WTC11 (cell line): ENCODE measurements around the gene HSPA4. TPM values are rescaled to one million over a fixed set of nuclear protein-coding genes. Genes with fewer than 3 reads are reported as not detected.

Experiments used
- ATAC-seq: fragments of 200-7000 bp; cut with Tn5 transposase; 2 replicates; pipeline ENCODE4 v1.10.0; 2021; ENCODE audit warnings: mild to moderate bottlenecking, moderate library complexity
- CTCF ChIA-PET: fragments of 300-600 bp; sonication (Branson Sonifier 250); formaldehyde crosslinking; loops from one replicate; lab custom pipeline; 2021; ENCODE audit warnings: antibody characterized with exemption; lab: Charles Lee
- POLR2A ChIA-PET: fragments of 350-600 bp; sonication (Branson Sonifier 250); formaldehyde crosslinking; loops from one replicate; lab custom pipeline; 2021; ENCODE audit warnings: antibody characterized with exemption; lab: Charles Lee
- DNase-seq: peaks from one replicate; pipeline ENCODE4 v3.0.0; 2021; ENCODE audit warnings: low spot score
- H3K27ac Mint-ChIP-seq: 2 replicates; pipeline ENCODE4 v1.8.0; 2021; ENCODE audit warnings: mixed read lengths
- H3K27me3 Mint-ChIP-seq: 2 replicates; pipeline ENCODE4 v1.8.0; 2021; ENCODE audit warnings: low read depth, mild to moderate bottlenecking, moderate library complexity, mixed read lengths
- H3K36me3 Mint-ChIP-seq: 2 replicates; pipeline ENCODE4 v1.8.0; 2021; ENCODE audit warnings: mixed read lengths
- H3K4me1 Mint-ChIP-seq: 2 replicates; pipeline ENCODE4 v1.8.0; 2022; ENCODE audit warnings: mixed read lengths
- H3K4me3 Mint-ChIP-seq: 2 replicates; pipeline ENCODE4 v1.8.0; 2021; ENCODE audit warnings: mild to moderate bottlenecking, moderate library complexity, mixed read lengths
- H3K9me3 Mint-ChIP-seq: 2 replicates; pipeline ENCODE4 v1.8.0; 2021; ENCODE audit warnings: mixed read lengths
- CBFB ChIP-seq: sonication (generic); formaldehyde crosslinking; IDR thresholded peaks from 2 replicates; pipeline ENCODE4 v1.8.1; 2022; ENCODE audit warnings: mild to moderate bottlenecking, low read depth, missing genetic modification reagents
- CREB1 ChIP-seq: sonication (generic); formaldehyde crosslinking; IDR thresholded peaks from 2 replicates; pipeline ENCODE4 v1.8.0; 2023; ENCODE audit warnings: mild to moderate bottlenecking, missing genetic modification reagents
- CREM ChIP-seq: sonication (generic); formaldehyde crosslinking; IDR thresholded peaks from 2 replicates; pipeline ENCODE4 v1.8.1; 2022; ENCODE audit warnings: mild to moderate bottlenecking, missing genetic modification reagents, moderate library complexity
- FOXP1 ChIP-seq: sonication (generic); formaldehyde crosslinking; IDR thresholded peaks from 2 replicates; pipeline ENCODE4 v1.8.0; 2022; ENCODE audit warnings: missing genetic modification reagents, mild to moderate bottlenecking, moderate library complexity, borderline replicate concordance
- GABPB1 ChIP-seq: sonication (generic); formaldehyde crosslinking; IDR thresholded peaks from 2 replicates; pipeline ENCODE4 v1.8.1; 2023; ENCODE audit warnings: mild to moderate bottlenecking, missing genetic modification reagents
- JAZF1 ChIP-seq: fragments of 250-450 bp; sonication (Bioruptor Pico); IDR thresholded peaks from 2 replicates; pipeline ENCODE4 v1.9.0; 2021; ENCODE audit warnings: moderate library complexity, mild to moderate bottlenecking, inconsistent platforms
- MXD4 ChIP-seq: fragments of 250-450 bp; sonication (Bioruptor Pico); IDR thresholded peaks from 2 replicates; pipeline ENCODE4 v1.8.0; 2021; ENCODE audit warnings: mild to moderate bottlenecking, moderate library complexity, borderline replicate concordance
- MYBL2 ChIP-seq: sonication (generic); formaldehyde crosslinking; IDR thresholded peaks from 2 replicates; pipeline ENCODE4 v1.8.1; 2023; ENCODE audit warnings: mild to moderate bottlenecking, moderate library complexity, missing genetic modification reagents
- NR1H2 ChIP-seq: sonication (generic); formaldehyde crosslinking; IDR thresholded peaks from 2 replicates; pipeline ENCODE4 v1.9.0; 2021; ENCODE audit warnings: mild to moderate bottlenecking, moderate library complexity, missing genetic modification reagents
- NR2C2 ChIP-seq: sonication (generic); formaldehyde crosslinking; IDR thresholded peaks from 2 replicates; pipeline ENCODE4 v1.8.0; 2022; ENCODE audit warnings: mild to moderate bottlenecking, missing genetic modification reagents
- SMAD3 ChIP-seq: sonication (generic); formaldehyde crosslinking; IDR thresholded peaks from 2 replicates; pipeline ENCODE4 v1.8.0; 2022; ENCODE audit warnings: missing genetic modification reagents, mild to moderate bottlenecking, borderline replicate concordance
- SP1 ChIP-seq: sonication (generic); formaldehyde crosslinking; conservative IDR thresholded peaks from 2 replicates; pipeline ENCODE4 v1.8.1; 2022; ENCODE audit warnings: missing genetic modification reagents
- TCF7 ChIP-seq: sonication (generic); formaldehyde crosslinking; IDR thresholded peaks from 2 replicates; pipeline ENCODE4 v1.8.0; 2022; ENCODE audit warnings: mild to moderate bottlenecking, low read depth, missing genetic modification reagents, moderate library complexity
- TEAD1 ChIP-seq: sonication (generic); formaldehyde crosslinking; IDR thresholded peaks from 2 replicates; pipeline ENCODE4 v1.8.0; 2022; ENCODE audit warnings: mild to moderate bottlenecking, missing genetic modification reagents
- TP53 ChIP-seq: sonication (generic); formaldehyde crosslinking; IDR thresholded peaks from 2 replicates; pipeline ENCODE4 v1.8.1; 2023; ENCODE audit warnings: mild to moderate bottlenecking, missing genetic modification reagents
- ZNF396 ChIP-seq: fragments of 250-450 bp; sonication (Bioruptor Pico); IDR thresholded peaks from 2 replicates; pipeline ENCODE4 v1.8.0; 2021; ENCODE audit warnings: mild to moderate bottlenecking, moderate library complexity, borderline replicate concordance
- ZNF423 ChIP-seq: fragments of 250-450 bp; sonication (Bioruptor Pico); IDR thresholded peaks from 2 replicates; pipeline ENCODE4 v2.1.2; 2022; ENCODE audit warnings: mild to moderate bottlenecking, moderate library complexity
- ZNF671 ChIP-seq: fragments of 250-450 bp; sonication (Bioruptor Pico); IDR thresholded peaks from 2 replicates; pipeline ENCODE4 v1.8.0; 2021; ENCODE audit warnings: mild to moderate bottlenecking
- total RNA-seq: library from RNA; stranded (reverse); gene quantifications from 3 replicates; pipeline ENCODE4 v1.2.3, GENCODE V29; 2021
- TF ChIP-seq, protein P1 (sequence below): fragments of 250-450 bp; sonication (Bioruptor Pico); IDR thresholded peaks from 2 replicates; pipeline ENCODE4 v1.9.0; 2021; ENCODE audit warnings: mild to moderate bottlenecking
- TF ChIP-seq, protein P2 (sequence below): sonication (generic); formaldehyde crosslinking; IDR thresholded peaks from 2 replicates; pipeline ENCODE4 v1.8.1; 2023; ENCODE audit warnings: mild to moderate bottlenecking, missing genetic modification reagents, moderate library complexity
- TF ChIP-seq, protein P3 (sequence below): sonication (generic); formaldehyde crosslinking; IDR thresholded peaks from 2 replicates; pipeline ENCODE4 v1.8.1; 2023; ENCODE audit warnings: mild to moderate bottlenecking, missing genetic modification reagents, moderate library complexity
- TF ChIP-seq, protein P4 (sequence below): sonication (generic); formaldehyde crosslinking; IDR thresholded peaks from 2 replicates; pipeline ENCODE4 v1.8.1; 2023; ENCODE audit warnings: mild to moderate bottlenecking, missing genetic modification reagents
- TF ChIP-seq, protein P5 (sequence below): fragments of 250-450 bp; sonication (Bioruptor Pico); IDR thresholded peaks from 2 replicates; pipeline ENCODE4 v1.8.0; 2021; ENCODE audit warnings: mild to moderate bottlenecking
- TF ChIP-seq, protein P6 (sequence below): sonication (generic); formaldehyde crosslinking; IDR thresholded peaks from 2 replicates; pipeline ENCODE4 v1.8.1; 2023; ENCODE audit warnings: mild to moderate bottlenecking, missing genetic modification reagents

Gene HSPA4
- total RNA-seq, 1 experiment from 2014 or later, result 363 TPM

DNA sequence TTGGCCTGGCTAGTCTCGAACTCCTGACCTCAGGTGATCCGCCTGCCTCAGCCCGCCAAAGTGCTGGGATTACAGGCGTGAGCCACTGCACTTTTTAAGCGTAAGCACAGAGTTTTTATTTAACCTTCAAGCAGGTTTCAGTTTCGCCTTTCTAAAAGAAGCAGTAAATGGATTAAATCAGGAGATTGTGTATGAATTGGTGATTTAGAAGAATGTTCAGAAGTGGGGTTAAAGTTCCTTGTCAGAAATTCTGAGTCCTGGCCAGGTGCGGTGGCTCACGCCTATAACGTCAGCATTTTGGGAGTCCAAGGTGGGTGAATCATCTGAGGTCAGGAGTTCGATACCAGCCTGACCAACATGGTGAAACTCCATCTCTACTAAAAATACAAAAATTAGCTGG lies 12.2 kb downstream of the HSPA4 start (continued):
- TF ChIP-seq GABPB1 (CRISPR knock-in tag) (no peak), MXD4 (CRISPR knock-in tag) (no peak)

DNA sequence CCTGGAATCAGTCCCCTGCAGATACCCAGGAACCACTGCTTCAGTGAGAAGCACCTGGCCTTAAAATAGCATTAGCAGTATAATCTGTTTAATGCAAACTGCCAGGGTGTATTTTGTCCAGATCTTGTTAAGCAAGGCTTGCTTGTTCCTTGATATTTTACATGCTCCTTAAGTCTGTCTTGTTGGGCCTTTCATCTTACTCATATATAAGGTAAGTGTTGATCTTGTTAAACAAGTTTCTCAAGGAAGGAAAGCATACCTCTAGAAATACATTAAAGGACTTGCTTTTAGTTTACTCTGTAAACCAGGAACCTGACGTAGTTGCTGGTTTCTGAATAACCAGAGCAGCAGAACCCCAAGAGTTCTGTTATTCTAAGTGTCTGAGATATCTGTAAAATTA lies 13.7 kb downstream of the HSPA4 start:
- no peak for TF ChIP-seq CREB1 (CRISPR knock-in tag)
- TF ChIP-seq CBFB (CRISPR knock-in tag), result no peak
- TF ChIP-seq CREM (CRISPR knock-in tag), result no peak
- TF ChIP-seq NR1H2 (CRISPR knock-in tag), result no peak
- no peak for TF ChIP-seq JAZF1
- TF ChIP-seq, protein P1, sequence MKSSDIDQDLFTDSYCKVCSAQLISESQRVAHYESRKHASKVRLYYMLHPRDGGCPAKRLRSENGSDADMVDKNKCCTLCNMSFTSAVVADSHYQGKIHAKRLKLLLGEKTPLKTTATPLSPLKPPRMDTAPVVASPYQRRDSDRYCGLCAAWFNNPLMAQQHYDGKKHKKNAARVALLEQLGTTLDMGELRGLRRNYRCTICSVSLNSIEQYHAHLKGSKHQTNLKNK (CRISPR knock-in tag), result no peak
- DNase-seq (no peak), ATAC-seq (no peak)
- Mint-ChIP-seq H3K4me3 (no peak overlapping the region), H3K9me3 (no peaks in the 10 kb centered on the region), H3K4me1 (peaks cover 24% of the 10 kb centered on the region), H3K27ac (no peak overlapping the region), H3K27me3 (no peaks in the 10 kb centered on the region), H3K36me3 (peaks cover 58% of the 10 kb centered on the region)
- ChIA-PET CTCF (no interaction called here), POLR2A (no interaction called here)

DNA sequence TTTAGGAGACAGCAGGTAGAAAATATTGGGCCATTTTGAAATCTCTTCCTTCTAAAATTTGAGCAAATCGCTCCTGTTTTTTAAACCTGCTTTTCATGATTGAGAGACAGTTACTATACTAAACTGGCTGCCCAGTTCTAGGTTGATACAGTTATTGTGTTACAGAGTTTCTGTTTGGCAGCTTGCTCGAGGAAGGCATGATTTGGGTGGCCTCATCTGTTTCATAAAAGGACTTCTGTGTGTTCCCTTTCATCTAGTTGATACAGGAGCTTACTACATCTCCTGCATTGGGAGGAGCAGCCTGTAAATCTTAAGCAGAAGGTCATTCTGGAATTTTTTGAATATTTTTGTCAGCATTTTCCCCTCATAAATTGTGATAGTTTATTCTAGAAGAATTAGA lies 14.2 kb downstream of the HSPA4 start:
- ChIA-PET POLR2A (no interaction called here), CTCF (no interaction called here)
- Mint-ChIP-seq H3K27ac (peak overlapping the region; percentile 42; the same call in 1 of the 2 replicates), H3K4me1 (peaks cover 26% of the 10 kb centered on the region), H3K27me3 (no peaks in the 10 kb centered on the region), H3K36me3 (peaks cover 64% of the 10 kb centered on the region), H3K4me3 (no peak overlapping the region), H3K9me3 (no peaks in the 10 kb centered on the region)
- TF ChIP-seq SP1 (CRISPR knock-in tag) (no peak), TEAD1 (CRISPR knock-in tag) (no peak), TP53 (CRISPR knock-in tag) (no peak), FOXP1 (CRISPR knock-in tag) (no peak), ZNF423 (CRISPR knock-in tag) (no peak), CREB1 (CRISPR knock-in tag) (no peak), MYBL2 (no peak), ZNF396 (CRISPR knock-in tag) (no peak), JAZF1 (no peak), NR1H2 (CRISPR knock-in tag) (no peak)
- TF ChIP-seq, protein P2, sequence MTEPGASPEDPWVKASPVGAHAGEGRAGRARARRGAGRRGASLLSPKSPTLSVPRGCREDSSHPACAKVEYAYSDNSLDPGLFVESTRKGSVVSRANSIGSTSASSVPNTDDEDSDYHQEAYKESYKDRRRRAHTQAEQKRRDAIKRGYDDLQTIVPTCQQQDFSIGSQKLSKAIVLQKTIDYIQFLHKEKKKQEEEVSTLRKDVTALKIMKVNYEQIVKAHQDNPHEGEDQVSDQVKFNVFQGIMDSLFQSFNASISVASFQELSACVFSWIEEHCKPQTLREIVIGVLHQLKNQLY (CRISPR knock-in tag), result no peak
- TF ChIP-seq, protein P3, sequence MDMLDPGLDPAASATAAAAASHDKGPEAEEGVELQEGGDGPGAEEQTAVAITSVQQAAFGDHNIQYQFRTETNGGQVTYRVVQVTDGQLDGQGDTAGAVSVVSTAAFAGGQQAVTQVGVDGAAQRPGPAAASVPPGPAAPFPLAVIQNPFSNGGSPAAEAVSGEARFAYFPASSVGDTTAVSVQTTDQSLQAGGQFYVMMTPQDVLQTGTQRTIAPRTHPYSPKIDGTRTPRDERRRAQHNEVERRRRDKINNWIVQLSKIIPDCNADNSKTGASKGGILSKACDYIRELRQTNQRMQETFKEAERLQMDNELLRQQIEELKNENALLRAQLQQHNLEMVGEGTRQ, result no peak
- DNase-seq (no peak), ATAC-seq (no peak)

DNA sequence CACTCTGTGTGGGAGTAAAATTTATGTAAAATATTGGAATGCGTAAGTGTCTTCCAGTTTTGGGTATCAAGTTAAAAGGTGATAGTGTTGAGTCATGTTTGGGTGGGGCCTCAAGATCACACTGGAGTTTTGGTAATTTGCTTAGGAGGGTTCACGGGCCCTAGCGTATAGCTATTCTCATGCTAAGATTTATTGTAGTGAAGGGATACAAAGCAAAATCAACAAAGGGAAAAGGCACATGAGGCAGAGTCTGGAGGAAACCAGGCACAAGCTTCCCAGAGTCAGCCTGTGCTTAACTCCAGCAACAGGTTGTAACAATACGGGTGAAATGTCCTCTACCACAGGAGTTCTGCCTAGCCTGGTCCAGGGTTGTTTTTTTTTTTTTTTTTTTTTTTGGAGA lies 20.2 kb downstream of the HSPA4 start:
- H3K27me3 Mint-ChIP-seq, result no peaks in the 10 kb centered on the region
- no peak overlapping the region for H3K4me3 Mint-ChIP-seq
- CTCF ChIA-PET, result no interaction called here
- no peaks in the 10 kb centered on the region for H3K9me3 Mint-ChIP-seq
- ATAC-seq (no peak), DNase-seq (no peak)
- peaks cover 17% of the 10 kb centered on the region for H3K4me1 Mint-ChIP-seq
- H3K27ac Mint-ChIP-seq, result peak overlapping the region; percentile 89
- peaks cover 85% of the 10 kb centered on the region for H3K36me3 Mint-ChIP-seq
- POLR2A ChIA-PET, result no interaction called here
- TF ChIP-seq, protein P4, sequence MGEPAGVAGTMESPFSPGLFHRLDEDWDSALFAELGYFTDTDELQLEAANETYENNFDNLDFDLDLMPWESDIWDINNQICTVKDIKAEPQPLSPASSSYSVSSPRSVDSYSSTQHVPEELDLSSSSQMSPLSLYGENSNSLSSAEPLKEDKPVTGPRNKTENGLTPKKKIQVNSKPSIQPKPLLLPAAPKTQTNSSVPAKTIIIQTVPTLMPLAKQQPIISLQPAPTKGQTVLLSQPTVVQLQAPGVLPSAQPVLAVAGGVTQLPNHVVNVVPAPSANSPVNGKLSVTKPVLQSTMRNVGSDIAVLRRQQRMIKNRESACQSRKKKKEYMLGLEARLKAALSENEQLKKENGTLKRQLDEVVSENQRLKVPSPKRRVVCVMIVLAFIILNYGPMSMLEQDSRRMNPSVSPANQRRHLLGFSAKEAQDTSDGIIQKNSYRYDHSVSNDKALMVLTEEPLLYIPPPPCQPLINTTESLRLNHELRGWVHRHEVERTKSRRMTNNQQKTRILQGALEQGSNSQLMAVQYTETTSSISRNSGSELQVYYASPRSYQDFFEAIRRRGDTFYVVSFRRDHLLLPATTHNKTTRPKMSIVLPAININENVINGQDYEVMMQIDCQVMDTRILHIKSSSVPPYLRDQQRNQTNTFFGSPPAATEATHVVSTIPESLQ (CRISPR knock-in tag), result no peak
- TF ChIP-seq, protein P5, sequence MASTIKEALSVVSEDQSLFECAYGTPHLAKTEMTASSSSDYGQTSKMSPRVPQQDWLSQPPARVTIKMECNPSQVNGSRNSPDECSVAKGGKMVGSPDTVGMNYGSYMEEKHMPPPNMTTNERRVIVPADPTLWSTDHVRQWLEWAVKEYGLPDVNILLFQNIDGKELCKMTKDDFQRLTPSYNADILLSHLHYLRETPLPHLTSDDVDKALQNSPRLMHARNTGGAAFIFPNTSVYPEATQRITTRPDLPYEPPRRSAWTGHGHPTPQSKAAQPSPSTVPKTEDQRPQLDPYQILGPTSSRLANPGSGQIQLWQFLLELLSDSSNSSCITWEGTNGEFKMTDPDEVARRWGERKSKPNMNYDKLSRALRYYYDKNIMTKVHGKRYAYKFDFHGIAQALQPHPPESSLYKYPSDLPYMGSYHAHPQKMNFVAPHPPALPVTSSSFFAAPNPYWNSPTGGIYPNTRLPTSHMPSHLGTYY (CRISPR knock-in tag), result no peak
- TF ChIP-seq SMAD3 (no peak), NR2C2 (no peak), ZNF423 (CRISPR knock-in tag) (no peak), TCF7 (CRISPR knock-in tag) (no peak), ZNF671 (CRISPR knock-in tag) (no peak)
- TF ChIP-seq, protein P6, sequence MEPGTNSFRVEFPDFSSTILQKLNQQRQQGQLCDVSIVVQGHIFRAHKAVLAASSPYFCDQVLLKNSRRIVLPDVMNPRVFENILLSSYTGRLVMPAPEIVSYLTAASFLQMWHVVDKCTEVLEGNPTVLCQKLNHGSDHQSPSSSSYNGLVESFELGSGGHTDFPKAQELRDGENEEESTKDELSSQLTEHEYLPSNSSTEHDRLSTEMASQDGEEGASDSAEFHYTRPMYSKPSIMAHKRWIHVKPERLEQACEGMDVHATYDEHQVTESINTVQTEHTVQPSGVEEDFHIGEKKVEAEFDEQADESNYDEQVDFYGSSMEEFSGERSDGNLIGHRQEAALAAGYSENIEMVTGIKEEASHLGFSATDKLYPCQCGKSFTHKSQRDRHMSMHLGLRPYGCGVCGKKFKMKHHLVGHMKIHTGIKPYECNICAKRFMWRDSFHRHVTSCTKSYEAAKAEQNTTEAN (CRISPR knock-in tag), result no peak
